Neuron (in vitro differentiated cells): Measurements from ENCODE around the gene PACSIN1.

Experiments used
- H2AFZ ChIP-seq: one replicate; pipeline ENCODE4 v1.6.1; 2013; ENCODE audit warnings: low read depth, mild to moderate bottlenecking, inconsistent platforms, low read length, moderate library complexity
- H3K27me3 ChIP-seq: one replicate; pipeline ENCODE4 v1.6.1; 2013; ENCODE audit warnings: low read length; ENCODE audit not compliant: insufficient read depth
- H3K36me3 ChIP-seq: one replicate; pipeline ENCODE4 v1.6.1; 2013; ENCODE audit warnings: low read length; ENCODE audit not compliant: insufficient read depth
- H3K4me1 ChIP-seq: one replicate; pipeline ENCODE4 v1.6.1; 2013; ENCODE audit warnings: low read length; ENCODE audit not compliant: insufficient read depth
- H3K4me3 ChIP-seq: 2 replicates; pipeline ENCODE4 v1.5.1; 2013; ENCODE audit warnings: mild to moderate bottlenecking, low read length, moderate library complexity
- H3K9me3 ChIP-seq: one replicate; pipeline ENCODE4 v1.6.1; 2013; ENCODE audit warnings: low read length

The PACSIN1 gene

DNA sequence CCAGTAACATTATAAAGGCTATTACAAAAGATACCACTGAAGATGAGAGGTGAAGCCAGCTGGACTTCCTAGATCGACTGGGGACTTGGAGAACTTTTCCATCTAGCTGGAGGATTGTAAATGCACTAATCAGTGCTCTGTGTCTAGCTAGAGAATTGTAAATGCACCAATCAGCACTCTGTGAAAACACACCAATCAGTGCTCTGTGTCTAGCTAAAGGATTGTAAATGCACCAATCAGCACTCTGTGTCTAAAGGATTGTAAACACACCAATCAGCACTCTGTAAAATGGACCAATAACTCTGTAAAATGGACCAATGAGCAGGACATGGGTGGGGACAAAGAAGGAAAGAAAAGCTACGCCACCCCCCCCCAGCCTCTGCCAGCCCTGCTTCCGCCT lies 26.4 kb upstream of the PACSIN1 start:
- no peaks in the 10 kb centered on the region for H3K4me1 ChIP-seq
- H3K9me3 ChIP-seq = no peaks in the 10 kb centered on the region
- H3K4me3 ChIP-seq = no peak overlapping the region
- H3K27me3 ChIP-seq = no peaks in the 10 kb centered on the region
- no peaks in the 10 kb centered on the region for H3K36me3 ChIP-seq
- no peak overlapping the region for H2AFZ ChIP-seq

DNA sequence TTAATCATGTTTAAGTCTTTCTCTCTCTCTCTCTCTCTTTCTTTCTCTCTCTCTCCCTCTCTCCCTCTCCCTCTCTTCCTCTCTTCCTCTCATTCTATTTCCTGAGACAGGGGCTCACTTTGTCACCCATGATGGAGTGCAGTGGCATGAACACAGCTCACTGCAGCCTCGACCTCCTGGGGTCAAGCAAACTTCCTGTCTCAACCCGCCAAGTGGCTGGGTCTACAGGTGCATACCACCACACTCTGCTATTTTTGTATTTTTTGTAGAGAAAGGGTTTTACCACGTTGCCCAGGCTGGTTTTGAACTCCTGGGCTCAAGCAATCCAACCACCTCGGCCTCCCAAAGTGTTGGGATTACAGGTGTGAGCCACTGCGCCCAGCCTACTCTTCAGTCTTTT lies 24.4 kb upstream of the PACSIN1 start:
- no peaks in the 10 kb centered on the region for H3K27me3 ChIP-seq
- H3K4me3 ChIP-seq = no peak overlapping the region
- H2AFZ ChIP-seq = no peak overlapping the region
- no peaks in the 10 kb centered on the region for H3K9me3 ChIP-seq
- no peaks in the 10 kb centered on the region for H3K4me1 ChIP-seq
- no peaks in the 10 kb centered on the region for H3K36me3 ChIP-seq

DNA sequence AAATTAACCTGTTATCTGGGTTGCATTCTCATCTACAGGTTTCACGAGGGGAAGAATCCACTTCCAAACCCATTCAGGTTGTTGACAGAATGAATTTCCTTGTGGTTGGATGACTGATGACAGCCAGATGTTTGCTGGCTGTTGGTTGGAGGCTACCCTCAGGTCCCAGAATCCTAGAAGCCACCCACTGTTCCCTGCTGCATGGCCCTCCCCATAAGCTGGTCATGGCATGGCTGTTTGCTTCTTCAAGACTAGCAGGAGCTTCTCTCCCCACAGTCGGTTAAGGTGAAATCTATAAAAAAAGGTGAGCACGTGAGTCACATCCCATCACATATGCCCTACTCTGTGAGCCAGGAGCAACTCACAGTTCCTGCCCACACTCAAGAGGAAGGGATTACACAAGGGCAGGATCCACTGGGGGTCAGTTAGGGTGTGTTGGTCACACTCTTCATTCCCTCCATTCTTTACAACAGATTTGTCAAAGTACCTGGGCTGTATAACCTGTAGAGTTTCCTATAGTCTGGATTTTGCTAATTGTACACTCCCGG lies 20.5 kb upstream of the PACSIN1 start:
- H3K9me3 ChIP-seq = no peaks in the 10 kb centered on the region
- H3K27me3 ChIP-seq = no peaks in the 10 kb centered on the region
- no peak overlapping the region for H3K4me3 ChIP-seq
- H2AFZ ChIP-seq = no peak overlapping the region
- H3K4me1 ChIP-seq = no peaks in the 10 kb centered on the region
- H3K36me3 ChIP-seq = no peaks in the 10 kb centered on the region

DNA sequence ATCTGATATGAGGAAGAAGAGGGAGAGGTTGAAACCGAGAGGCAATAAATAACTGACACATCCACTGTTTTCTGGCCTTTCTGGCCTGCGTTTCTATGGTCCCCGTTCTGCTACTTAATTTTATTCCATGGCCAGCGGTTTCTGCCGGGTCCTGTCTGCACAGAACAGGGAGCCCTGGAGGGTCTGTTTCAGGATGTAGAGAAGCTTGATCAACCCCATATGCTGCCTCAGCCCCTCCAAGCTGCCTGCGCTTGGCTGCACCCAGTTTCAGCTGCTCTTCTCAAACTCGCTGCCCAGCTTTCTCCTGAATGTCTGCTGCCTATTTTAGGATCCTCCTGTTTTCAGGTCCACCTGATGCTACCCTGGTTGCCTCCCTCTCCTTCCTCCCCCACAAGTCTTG lies 18.5 kb upstream of the PACSIN1 start:
- Histone ChIP-seq H3K4me3 (no peak overlapping the region), H2AFZ (no peak overlapping the region), H3K36me3 (no peaks in the 10 kb centered on the region), H3K27me3 (no peaks in the 10 kb centered on the region), H3K9me3 (no peaks in the 10 kb centered on the region), H3K4me1 (no peaks in the 10 kb centered on the region)

DNA sequence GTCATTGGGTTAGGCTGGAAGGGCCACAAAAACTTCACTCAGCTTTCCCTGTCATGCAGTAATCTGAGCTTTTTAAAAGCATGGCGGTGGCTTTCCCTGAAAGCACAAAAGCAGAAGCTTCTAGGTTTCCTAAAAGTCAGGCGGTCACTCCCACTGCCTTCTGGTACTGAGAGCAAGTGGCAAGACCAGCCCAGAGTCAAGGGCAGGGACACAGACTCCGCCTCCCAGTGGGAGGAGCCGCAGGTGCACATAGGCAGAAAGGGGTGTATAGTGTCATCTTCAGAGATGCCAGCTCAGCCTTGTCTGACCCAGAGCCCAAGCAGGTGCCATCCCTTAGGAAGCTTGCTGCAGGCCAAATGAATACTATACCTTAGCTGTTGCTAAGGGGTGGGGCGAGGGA lies 18.0 kb upstream of the PACSIN1 start:
- no peak overlapping the region for H2AFZ ChIP-seq
- H3K36me3 ChIP-seq = no peaks in the 10 kb centered on the region
- no peaks in the 10 kb centered on the region for H3K27me3 ChIP-seq
- H3K4me3 ChIP-seq = no peak overlapping the region
- H3K4me1 ChIP-seq = no peaks in the 10 kb centered on the region
- no peaks in the 10 kb centered on the region for H3K9me3 ChIP-seq

DNA sequence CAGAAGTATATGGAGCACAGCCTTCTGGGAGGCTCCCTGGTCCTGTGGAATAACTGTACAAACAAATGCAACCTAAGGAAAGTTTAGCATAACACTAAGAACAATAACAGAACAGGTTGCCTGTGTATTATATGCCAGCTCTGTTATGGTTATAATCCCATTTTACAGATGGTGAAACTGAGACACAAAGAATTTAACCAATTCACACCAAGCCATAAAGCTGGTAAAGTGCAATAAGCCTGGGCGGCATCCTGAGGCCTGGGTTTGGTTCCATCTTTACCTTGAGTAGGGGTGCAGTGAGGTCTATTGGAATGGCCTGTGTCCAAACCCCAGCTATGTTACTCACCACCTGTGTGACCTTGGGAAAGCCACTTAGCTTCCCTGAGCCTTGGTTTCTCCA lies 14.7 kb upstream of the PACSIN1 start:
- no peaks in the 10 kb centered on the region for H3K36me3 ChIP-seq
- no peak overlapping the region for H2AFZ ChIP-seq
- H3K4me1 ChIP-seq = no peaks in the 10 kb centered on the region
- no peaks in the 10 kb centered on the region for H3K9me3 ChIP-seq
- H3K4me3 ChIP-seq = no peak overlapping the region
- no peaks in the 10 kb centered on the region for H3K27me3 ChIP-seq

DNA sequence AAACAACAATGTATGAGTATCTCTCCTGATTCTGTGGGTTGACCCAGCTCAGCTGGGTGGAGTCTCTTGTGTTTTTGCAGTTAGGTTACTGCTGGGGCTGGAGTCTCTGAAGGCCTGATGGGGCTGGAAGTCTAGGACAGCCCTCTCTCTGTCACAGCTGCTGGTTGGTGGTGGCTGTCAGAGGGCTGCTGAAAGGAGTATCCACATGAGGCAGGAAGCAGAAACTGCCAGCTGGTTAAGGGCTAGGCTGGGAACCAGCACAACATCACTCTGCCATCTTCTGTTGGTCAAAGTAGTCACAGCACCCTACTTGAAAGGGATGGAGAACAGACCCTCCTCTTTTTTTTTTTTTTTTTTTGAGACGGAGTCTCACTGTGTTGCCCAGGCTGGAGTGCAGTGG lies 10.0 kb upstream of the PACSIN1 start:
- H3K4me1 ChIP-seq = no peaks in the 10 kb centered on the region
- H2AFZ ChIP-seq = no peak overlapping the region
- no peaks in the 10 kb centered on the region for H3K9me3 ChIP-seq
- no peak overlapping the region for H3K4me3 ChIP-seq
- H3K36me3 ChIP-seq = no peaks in the 10 kb centered on the region
- no peaks in the 10 kb centered on the region for H3K27me3 ChIP-seq

DNA sequence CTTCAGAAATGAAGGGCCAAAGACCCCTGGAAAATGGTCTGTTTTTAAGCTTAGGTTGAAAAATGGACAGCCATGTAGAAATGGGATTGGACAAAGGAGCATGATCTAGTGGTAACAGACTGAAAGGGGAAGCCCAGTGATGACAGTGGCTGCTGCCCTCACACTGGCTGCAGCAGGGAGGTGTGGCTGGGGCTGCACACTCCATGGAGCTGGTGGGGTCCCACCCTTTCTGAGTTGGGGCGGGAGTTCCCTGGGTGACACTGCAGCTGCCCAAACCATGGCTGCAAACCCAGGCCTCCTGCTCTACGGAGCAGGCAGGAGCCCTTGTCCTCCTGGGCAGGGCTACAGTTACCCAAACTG lies 8.5 kb upstream of the PACSIN1 start:
- H3K36me3 ChIP-seq = no peaks in the 10 kb centered on the region
- no peak overlapping the region for H2AFZ ChIP-seq
- H3K4me3 ChIP-seq = no peak overlapping the region
- no peaks in the 10 kb centered on the region for H3K27me3 ChIP-seq
- H3K4me1 ChIP-seq = no peaks in the 10 kb centered on the region
- no peaks in the 10 kb centered on the region for H3K9me3 ChIP-seq

DNA sequence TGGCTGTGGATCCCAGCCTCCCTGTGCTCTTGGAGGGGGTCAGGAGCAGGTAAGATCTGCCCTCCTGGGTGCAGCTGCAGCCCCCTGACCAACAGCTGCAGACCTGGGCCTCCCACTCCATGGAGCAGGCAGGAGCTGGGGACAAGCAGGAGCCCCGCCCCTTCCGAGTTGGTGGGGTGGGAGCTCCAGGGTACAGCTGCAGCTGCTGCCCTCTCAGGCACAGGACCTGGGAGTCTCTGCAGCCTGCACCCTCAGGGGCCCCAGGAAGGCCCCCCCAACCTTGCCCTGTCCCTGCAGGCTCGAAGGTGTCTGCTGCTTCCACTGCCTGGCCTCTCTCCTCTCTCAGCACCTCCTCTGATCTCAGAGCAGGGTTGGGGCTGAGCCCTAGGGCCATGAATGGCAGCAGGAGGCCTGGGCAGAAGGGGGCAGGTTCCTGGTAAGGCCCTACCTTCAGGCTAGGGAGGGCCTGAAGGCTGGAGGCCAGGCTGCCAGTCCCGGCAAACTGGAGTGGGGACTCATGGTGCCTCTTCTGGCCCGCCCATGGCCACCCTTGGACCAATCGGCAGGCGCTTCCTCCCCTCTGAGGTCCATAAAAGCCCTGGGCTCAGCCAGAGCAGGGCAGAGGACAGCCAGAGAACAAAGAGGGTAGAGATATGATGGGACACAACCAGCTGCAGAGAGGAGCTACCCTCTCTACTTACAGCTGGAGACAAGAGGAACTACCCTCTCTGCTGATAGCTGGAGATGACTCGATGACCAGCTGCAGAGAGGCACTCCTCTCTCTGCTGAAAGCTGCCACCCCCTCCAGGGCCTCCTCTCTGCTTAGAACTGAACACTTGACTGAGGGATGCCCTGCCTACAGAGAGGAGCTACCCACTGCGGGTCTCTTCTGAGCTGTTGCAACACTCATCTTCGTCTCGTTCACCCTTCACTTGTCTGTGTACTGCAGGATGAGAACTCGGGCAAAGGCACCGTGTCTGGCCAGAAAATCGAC lies 7.8 kb upstream of the PACSIN1 start:
- Histone ChIP-seq H3K9me3 (no peaks in the 10 kb centered on the region), H3K27me3 (no peaks in the 10 kb centered on the region), H2AFZ (no peak overlapping the region), H3K4me3 (no peak overlapping the region), H3K4me1 (no peaks in the 10 kb centered on the region), H3K36me3 (no peaks in the 10 kb centered on the region)

DNA sequence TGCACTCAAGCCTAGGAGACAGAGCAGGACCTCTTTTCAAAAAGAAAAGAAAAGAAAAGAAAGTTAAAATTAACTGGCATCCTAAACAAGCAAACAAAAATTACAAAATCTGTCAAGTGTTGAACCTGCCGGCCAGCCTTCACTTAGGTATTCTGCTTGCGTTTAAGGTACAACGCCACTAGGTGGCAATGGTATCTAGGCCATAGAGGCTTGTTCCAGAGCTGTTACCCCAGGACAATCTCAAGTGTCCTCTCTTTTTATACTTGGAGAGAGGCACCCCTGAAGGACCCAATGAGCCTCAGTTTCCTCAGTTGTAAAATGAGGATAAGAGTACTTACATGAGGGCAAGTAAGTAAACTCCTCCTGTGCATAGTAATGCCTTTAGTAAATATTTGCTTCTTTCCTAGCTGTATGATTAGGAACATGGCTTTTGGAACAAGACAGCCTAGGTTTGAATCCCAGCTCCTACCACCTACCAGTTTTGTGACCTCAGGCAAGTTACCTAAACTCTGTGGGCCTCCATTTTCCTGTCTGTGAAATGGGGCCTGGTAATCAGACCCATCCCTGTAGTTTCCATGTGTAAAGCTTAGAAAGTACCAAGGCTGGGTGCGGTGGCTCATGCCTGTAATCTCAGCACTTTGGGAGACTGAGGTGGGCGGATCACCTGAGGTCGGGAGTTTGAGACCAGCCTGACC lies 5.8 kb upstream of the PACSIN1 start:
- peaks cover 8% of the 10 kb centered on the region for H3K27me3 ChIP-seq
- H3K4me1 ChIP-seq = no peaks in the 10 kb centered on the region
- H3K9me3 ChIP-seq = no peaks in the 10 kb centered on the region
- no peak overlapping the region for H3K4me3 ChIP-seq
- H2AFZ ChIP-seq = no peak overlapping the region
- H3K36me3 ChIP-seq = no peaks in the 10 kb centered on the region

DNA sequence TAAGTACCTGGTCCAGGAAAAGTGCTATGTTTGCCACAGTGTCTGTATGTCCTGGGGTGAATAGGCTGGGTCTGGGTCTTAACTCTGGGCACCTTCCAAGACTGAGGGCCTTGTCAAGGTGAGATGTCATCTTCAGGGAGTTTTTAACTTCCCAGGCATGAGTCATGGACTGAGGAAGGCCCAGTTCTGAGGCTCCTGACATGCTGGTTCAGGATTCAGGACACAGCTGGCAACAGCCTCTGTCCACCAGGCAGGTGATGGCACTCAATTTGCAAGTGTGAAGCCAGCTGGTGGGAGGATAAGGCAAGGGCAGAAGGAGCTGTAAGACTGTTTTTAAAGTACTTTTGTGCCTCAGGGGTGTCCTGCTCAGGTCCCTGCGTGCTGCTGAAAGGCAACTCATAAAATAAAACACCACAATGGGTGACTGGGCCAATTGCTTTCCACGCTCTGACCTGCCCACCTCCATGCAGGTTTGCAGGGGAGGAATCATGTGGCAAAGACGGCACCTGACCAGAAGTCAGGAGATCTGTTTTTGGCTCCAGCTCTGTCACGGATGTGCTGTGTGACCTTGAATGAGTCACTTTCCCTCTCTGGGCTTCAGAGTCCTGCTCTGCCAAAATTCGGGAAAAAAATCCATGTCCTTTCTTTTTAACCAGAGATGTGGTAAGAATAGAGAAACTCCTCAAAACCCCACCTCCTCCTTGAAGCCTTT lies 4.9 kb upstream of the PACSIN1 start:
- no peak overlapping the region for H3K4me3 ChIP-seq
- H2AFZ ChIP-seq = no peak overlapping the region
- no peaks in the 10 kb centered on the region for H3K36me3 ChIP-seq
- peaks cover 5% of the 10 kb centered on the region for H3K4me1 ChIP-seq
- H3K9me3 ChIP-seq = no peaks in the 10 kb centered on the region
- H3K27me3 ChIP-seq = peaks cover 17% of the 10 kb centered on the region

DNA sequence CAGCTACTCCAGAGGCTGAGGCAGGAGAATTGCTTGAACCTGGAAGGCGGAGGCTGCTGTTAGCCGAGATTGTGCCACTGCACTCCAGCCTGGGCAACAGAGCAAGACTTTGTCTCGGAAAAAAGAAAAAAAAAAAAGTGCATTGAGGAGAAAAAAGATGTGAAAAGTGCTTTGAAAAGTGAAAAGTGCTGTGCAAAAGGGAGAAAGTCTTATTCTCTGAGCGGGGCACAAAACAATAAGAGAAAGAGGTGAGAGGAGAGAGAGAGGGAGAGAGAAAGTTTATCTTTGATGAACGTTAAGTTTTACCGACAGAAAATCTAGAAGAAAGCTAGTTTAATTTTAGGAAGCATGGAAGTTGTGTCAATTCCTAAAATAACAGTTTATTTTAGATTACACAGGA lies 3.9 kb upstream of the PACSIN1 start:
- Histone ChIP-seq H3K4me3 (no peak overlapping the region), H3K9me3 (no peaks in the 10 kb centered on the region), H2AFZ (no peak overlapping the region), H3K27me3 (peaks cover 27% of the 10 kb centered on the region), H3K4me1 (peaks cover 8% of the 10 kb centered on the region), H3K36me3 (no peaks in the 10 kb centered on the region)

DNA sequence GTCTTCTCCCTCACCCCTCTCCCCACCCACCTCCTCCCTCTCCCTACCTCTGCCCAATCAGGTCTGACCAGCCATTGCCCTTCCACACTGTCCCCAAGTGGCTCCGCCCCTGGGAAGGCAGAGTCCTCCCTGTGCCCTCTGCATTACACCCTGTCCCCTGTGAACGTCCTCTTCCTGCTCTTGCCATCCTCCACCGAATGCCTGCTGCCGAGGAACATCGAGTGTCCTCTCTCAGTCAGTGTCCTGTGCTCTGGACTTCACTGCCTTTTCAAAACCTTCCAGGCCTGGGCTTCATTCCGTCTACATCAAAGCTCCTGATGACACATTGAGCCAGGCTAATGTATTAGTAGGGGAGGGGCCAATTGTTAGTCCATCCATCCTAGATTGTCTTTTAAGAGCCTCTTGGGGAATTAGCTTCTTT lies 3.3 kb upstream of the PACSIN1 start:
- Histone ChIP-seq H3K27me3 (peaks cover 30% of the 10 kb centered on the region), H3K9me3 (no peaks in the 10 kb centered on the region), H3K4me1 (peaks cover 8% of the 10 kb centered on the region), H3K36me3 (no peaks in the 10 kb centered on the region), H3K4me3 (no peak overlapping the region), H2AFZ (no peak overlapping the region)
